Measurements from ENCODE around the gene NEK6. TPM values are rescaled to one million over a fixed set of nuclear protein-coding genes. Genes with fewer than 3 reads are reported as not detected.

NEK6 gene
- total and polyA plus RNA-seq, 2 of the 8 experiments (the other 6 are each of a cell fraction or from before 2014, with no cell fraction given) = 17.7 to 19.7 TPM

DNA sequence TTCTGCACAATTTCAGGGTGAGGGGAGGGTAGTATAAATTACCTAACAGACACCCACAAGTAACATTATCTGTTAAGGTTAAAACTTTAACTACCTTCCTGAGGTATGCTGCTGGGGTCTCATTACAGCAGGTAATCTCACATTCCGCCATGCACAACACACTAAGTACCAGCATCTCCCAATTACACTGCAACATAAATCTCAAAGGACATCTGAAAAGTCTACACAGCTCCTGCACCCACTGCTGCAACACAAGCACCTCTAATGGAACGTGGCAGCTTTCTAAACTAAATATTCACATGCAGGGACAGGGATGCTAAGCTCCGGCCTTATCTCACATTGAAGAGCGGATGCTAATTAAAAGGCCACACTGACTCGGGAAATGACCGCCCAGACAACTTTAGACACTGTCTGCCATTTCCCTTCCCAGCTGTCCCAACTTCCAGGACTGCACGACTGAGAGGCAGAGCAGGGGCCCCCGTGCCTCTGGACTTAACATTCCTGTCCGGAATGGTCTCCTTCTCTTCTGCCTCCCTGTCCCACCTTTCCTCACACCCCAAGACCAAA lies 111.6 kb downstream of the NEK6 start:
- Histone ChIP-seq H4K5ac (ENCODE audit: insufficient read length, low read depth, low read length) (no peak overlapping the region), H3K56ac (replicated peaks; ENCODE audit: insufficient read length, low read depth, low read length) (no peak overlapping the region), H3K4ac (replicated peaks; ENCODE audit: insufficient read length, low read depth, low read length) (no peak overlapping the region), H3K14ac (ENCODE audit: insufficient read length) (no peak overlapping the region), H3K79me2 (ENCODE audit: control insufficient read depth in 1 of 2, insufficient read depth in 2 of 2, low read length in 2 of 2) (peaks cover 0 to 74% of the 10 kb centered on the region in 2 experiments), H3K23ac (ENCODE audit: insufficient read length) (no peak overlapping the region), H3K23me2 (ENCODE audit: low read depth, low read length) (no peaks in the 10 kb centered on the region), H3K4me1 (replicated peaks in 1 of 4; ENCODE audit: control insufficient read depth in 3 of 4, insufficient read depth in 4 of 4, low read length in 3 of 4) (peaks cover 0 to 4% (median 0%) of the 10 kb centered on the region in 4 experiments; a peak in 2 of 7 replicates), H3K4me2 (ENCODE audit: insufficient read depth in 1 of 2, low read depth in 2 of 2, low read length in 2 of 2) (no peak overlapping the region), H4K8ac (ENCODE audit: extremely low read depth, insufficient read depth, low read length) (no peak overlapping the region), H3K9ac (replicated peaks in 1 of 4; ENCODE audit: extremely low read depth in 1 of 4, low read depth in 3 of 4, low read length in 3 of 4) (no peak overlapping the region), H3K27me3 (replicated peaks in 1 of 4; ENCODE audit: control insufficient read depth in 3 of 4, extremely low read depth in 1 of 4, insufficient read depth in 3 of 4, low read length in 3 of 4) (no peaks in the 10 kb centered on the region), H3K27ac (ENCODE audit: low read depth, low read length) (no peak overlapping the region), H2BK5ac (ENCODE audit: low read depth, low read length) (0 out of 2 replicates have a peak overlapping the region, but pooled peaks have one; percentile 8), H2BK20ac (ENCODE audit: low read length) (no peak overlapping the region), H3K18ac (ENCODE audit: extremely low read depth, low read length) (no peak overlapping the region), H3K4me3 (ENCODE audit: extremely low read depth in 1 of 4, insufficient read depth in 2 of 4, low read depth in 3 of 4, low read length in 4 of 4) (no peak overlapping the region), H4K91ac (replicated peaks; ENCODE audit: insufficient read length, low read length) (no peak overlapping the region), H2AK5ac (ENCODE audit: low read depth, low read length) (no peak overlapping the region), H3K36me3 (ENCODE audit: control insufficient read depth in 2 of 4, insufficient read depth in 4 of 4, low read length in 3 of 4) (no peaks in the 10 kb centered on the region), H2BK120ac (replicated peaks; ENCODE audit: low read depth, low read length) (no peak overlapping the region), H3K79me1 (ENCODE audit: low read depth, low read length) (peaks cover 16% of the 10 kb centered on the region), H3K9me3 (ENCODE audit: insufficient read depth in 2 of 2, low read depth in 1 of 2, low read length in 1 of 2) (peaks cover 0 to 3% of the 10 kb centered on the region in 2 experiments; a peak in 1 of 4 replicates), H4K20me1 (replicated peaks in 1 of 2; ENCODE audit: control insufficient read depth in 1 of 2, insufficient read depth in 2 of 2, low read length in 2 of 2) (peaks cover 0 to 19% of the 10 kb centered on the region in 2 experiments), H2BK12ac (ENCODE audit: low read depth, low read length) (no peak overlapping the region), H2BK15ac (ENCODE audit: low read length) (no peak overlapping the region), H2AFZ (ENCODE audit: low read length) (no peak overlapping the region)
- WGBS, 2 experiments (ENCODE audit: extremely low coverage in 1 of 2, insufficient coverage in 1 of 2, insufficient read length in 1 of 2, insufficient replicate concordance in 2 of 2, low coverage in 1 of 2, low lambda C conversion rate in 2 of 2, missing lambda C conversion rate in 1 of 2) = 89% methylated on average over 9 of the region's 9 CpGs; no CpG with 5 or more reads in 1 of the 2 experiments
- FAIRE-seq = no peak
- no peak for TF ChIP-seq CREB1 (IDR thresholded peaks at IDR 0.05)
- no peak for TF ChIP-seq GABPA (IDR thresholded peaks at IDR 0.05; ENCODE audit: borderline replicate concordance, insufficient read depth, low read length)
- TF ChIP-seq SP2 (IDR thresholded peaks at IDR 0.05; ENCODE audit: low read length) = no peak
- no peak for TF ChIP-seq EP300 (IDR thresholded peaks at IDR 0.05; ENCODE audit: borderline replicate concordance in 1 of 2, low read depth in 2 of 2, low read length in 2 of 2)
- no peak for TF ChIP-seq ASH2L (IDR thresholded peaks at IDR 0.05; ENCODE audit: low read length)
- POLR2A ChIA-PET (ENCODE audit: partially characterized antibody) = no interaction called here
- CTCF ChIA-PET (ENCODE audit: partially characterized antibody) = no interaction called here
- no peak for DNase-seq (ENCODE audit: low read depth in 1 of 2, low spot score in 2 of 2)

Measured in H1 (cell line).